Sigmoid colon (tissue), 7 donors: Measurements from ENCODE around the gene KRT82. TPM values are rescaled to one million over a fixed set of nuclear protein-coding genes. Genes with fewer than 3 reads are reported as not detected.

Source experiments
- DNase-seq: peaks from one replicate; pipeline ENCODE4 v3.0.0-alpha.2; 2019
- H3K27ac ChIP-seq, 4 donors: fragments of 200-600 bp; sonication (generic); one replicate each; pipeline ENCODE4 v1.5.1; 2016 to 2019; ENCODE audit warnings: mild to moderate bottlenecking in 1 of 4
- H3K27me3 ChIP-seq, 3 donors: fragments of 200-600 bp; sonication (generic); one replicate each; pipeline ENCODE4 v1.5.1; 2019; ENCODE audit warnings: mild to moderate bottlenecking in 1 of 3
- H3K36me3 ChIP-seq, 4 donors: fragments of 200-600 bp; sonication (generic); one replicate each; pipeline ENCODE4 v1.5.1; 2016 to 2019
- H3K4me1 ChIP-seq, 4 donors: fragments of 200-600 bp; sonication (generic); one replicate each; pipeline ENCODE4 v1.5.1; 2017 to 2019
- H3K4me3 ChIP-seq, 4 donors: fragments of 200-600 bp; sonication (generic); one replicate each; pipeline ENCODE4 v1.5.1; 2017 to 2019; ENCODE audit warnings: mild to moderate bottlenecking in 2 of 4, moderate library complexity in 1 of 4
- H3K9me3 ChIP-seq, 4 donors: fragments of 200-600 bp in 3 of 4; sonication (generic) in 3 of 4; one replicate each; pipeline versions ENCODE4 v1.5.1 to v1.6.1; 2013 to 2019
- CTCF ChIP-seq, 4 experiments: fragments of 450-650 bp in 3 of 4; fragments of 200-600 bp in 1 of 4; IDR thresholded peaks; one replicate each; pipeline ENCODE4 v1.5.1; 2016 to 2019; ENCODE audit warnings: antibody characterized with exemption in 4 of 4, mild to moderate bottlenecking in 3 of 4, moderate library complexity in 2 of 4
- EP300 ChIP-seq, 4 donors: sonication (generic); formaldehyde crosslinking; IDR thresholded peaks; one replicate each; pipeline ENCODE4 v1.6.1; 2017; ENCODE audit warnings: antibody characterized with exemption in 4 of 4
- POLR2A ChIP-seq, 2 donors: fragments of 450-650 bp; IDR thresholded peaks; one replicate each; pipeline ENCODE4 v1.6.1; 2016; ENCODE audit warnings: antibody characterized with exemption in 2 of 2, mild to moderate bottlenecking in 2 of 2, moderate library complexity in 2 of 2
- POLR2AphosphoS5 ChIP-seq, 4 donors: sonication (generic); formaldehyde crosslinking; IDR thresholded peaks; one replicate each; pipeline ENCODE4 v1.6.1; 2017; ENCODE audit warnings: antibody characterized with exemption in 4 of 4
- WGBS, 2 donors: extraction: QIAGEN DNeasy Blood & Tissue Kit; methylation state at CpG; one replicate each; pipeline ENCODE4 v1.1.7; 2013; 5-methylcytosine and 5-hydroxymethylcytosine counted together
- intact Hi-C: fragments of 100-400 bp; cut with DNase I; formaldehyde crosslinking; loops from one replicate; pipeline ENCODE4 v1.15.1; 2023
- polyA plus RNA-seq, 3 donors: library from polyadenylated mRNA; stranded (reverse); fragments of 200-250 nt; gene quantifications; one replicate each; pipeline ENCODE4 v1.2.3, GENCODE V29; 2013
- total RNA-seq, 4 donors: library from RNA; depleted of rRNA; stranded (reverse); fragments of >200 nt; gene quantifications; one replicate each; pipeline ENCODE4 v1.1.0, GENCODE V29; 2016
- donor health status: healthy with polysubstance abuse.
- donor health status: Bipolar disorder and iron deficiency.
- donor health status: healthy.

KRT82 gene
- total and polyA plus RNA-seq, 7 donors, result 0.03 TPM; not detected in 6

GRCh38 chr12:52438305-52439301 lies 32.5 kb upstream of the KRT82 start:
- H3K36me3 ChIP-seq, result no peaks in the 10 kb centered on the region
- no peak for DNase-seq
- H3K27ac ChIP-seq, result no peak overlapping the region
- H3K27me3 ChIP-seq, result no peaks in the 10 kb centered on the region
- 58 to 79% methylated on average over 8 of the region's 8 CpGs for WGBS, 2 donors
- intact Hi-C loops, result no loop called here
- peaks cover 0 to 39% (median 20%) of the 10 kb centered on the region in 4 donors for H3K4me1 ChIP-seq
- TF ChIP-seq CTCF (IDR thresholded peaks at IDR 0.05) (no peak), POLR2AphosphoS5 (IDR thresholded peaks at IDR 0.05) (no peak), EP300 (IDR thresholded peaks at IDR 0.05) (no peak), POLR2A (IDR thresholded peaks at IDR 0.05) (no peak)
- no peak overlapping the region for H3K4me3 ChIP-seq
- no peaks in the 10 kb centered on the region for H3K9me3 ChIP-seq

DNA sequence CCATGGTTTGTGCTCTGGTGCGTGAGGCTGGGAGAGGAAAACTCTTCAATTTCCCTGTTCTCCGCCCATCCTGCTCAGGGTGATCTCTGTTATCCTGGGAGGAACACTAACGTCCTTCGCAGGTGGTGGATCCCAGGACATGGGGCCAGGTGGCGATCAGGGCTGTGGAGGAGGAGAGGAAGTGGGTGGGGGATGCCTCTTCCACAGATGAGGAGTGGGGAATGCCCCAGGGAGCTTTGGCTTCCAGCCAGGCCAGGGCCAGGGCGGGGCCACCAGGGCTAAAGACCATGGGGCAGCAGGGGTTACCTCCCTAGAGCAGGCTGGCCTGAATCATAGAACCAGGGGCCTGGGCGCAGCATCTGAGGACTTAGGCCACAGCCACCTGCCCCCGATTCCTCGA lies 31.4 kb upstream of the KRT82 start:
- Histone ChIP-seq H3K27me3 (no peaks in the 10 kb centered on the region), H3K9me3 (no peaks in the 10 kb centered on the region), H3K4me3 (no peak overlapping the region), H3K4me1 (peaks cover 0 to 34% (median 18%) of the 10 kb centered on the region in 4 donors), H3K36me3 (no peaks in the 10 kb centered on the region), H3K27ac (no peak overlapping the region)
- intact Hi-C loops, result no loop called here
- WGBS, 2 donors, result 53 to 72% methylated on average over 9 of the region's 9 CpGs
- no peak for TF ChIP-seq CTCF (IDR thresholded peaks at IDR 0.05)
- TF ChIP-seq POLR2AphosphoS5 (IDR thresholded peaks at IDR 0.05), result no peak
- no peak for DNase-seq

DNA sequence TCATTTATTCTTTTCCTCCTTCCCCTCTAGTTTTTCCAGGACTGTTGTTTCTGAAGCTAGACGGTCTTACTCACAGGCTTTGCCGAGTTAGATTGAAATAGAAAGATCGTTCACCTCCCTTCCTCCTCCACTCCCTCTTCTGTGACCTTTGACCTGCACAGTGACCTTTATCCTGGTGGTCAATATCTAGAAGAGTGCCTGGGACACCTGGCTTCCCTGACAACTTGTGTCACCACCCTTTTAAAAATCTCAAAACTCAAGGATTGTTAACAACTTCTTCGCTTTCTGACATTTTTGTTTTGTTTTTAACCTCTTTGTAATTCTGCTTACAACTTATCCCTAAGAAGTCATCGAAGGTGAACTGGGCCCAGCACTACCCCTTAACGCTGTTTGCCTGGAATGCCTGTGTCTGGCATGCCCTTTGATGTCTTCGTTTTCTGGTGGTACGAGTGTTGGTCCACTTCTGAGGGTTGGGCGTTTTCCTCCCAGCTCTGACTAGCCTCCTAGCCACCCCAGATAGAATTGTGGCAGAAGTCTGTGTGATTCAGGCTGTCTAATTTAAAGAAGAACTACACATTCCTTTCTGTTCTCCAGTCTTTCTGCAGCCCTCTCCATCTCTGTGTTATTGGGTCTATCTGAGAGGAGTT lies 30.8 kb upstream of the KRT82 start:
- DNase-seq, result no peak
- peaks cover 0 to 32% (median 18%) of the 10 kb centered on the region in 4 donors for H3K4me1 ChIP-seq
- intact Hi-C loops, result no loop called here
- peak overlapping the region in 2 of 4 donors; percentile 36 to 66 for H3K27ac ChIP-seq
- H3K27me3 ChIP-seq, result no peaks in the 10 kb centered on the region
- TF ChIP-seq EP300 (IDR thresholded peaks at IDR 0.05) (no peak), POLR2AphosphoS5 (IDR thresholded peaks at IDR 0.05) (no peak), POLR2A (IDR thresholded peaks at IDR 0.05) (no peak), CTCF (IDR thresholded peaks at IDR 0.05) (no peak)
- 61 to 77% methylated on average over 9 of the region's 9 CpGs for WGBS, 2 donors
- H3K9me3 ChIP-seq, result no peaks in the 10 kb centered on the region
- no peak overlapping the region for H3K4me3 ChIP-seq
- H3K36me3 ChIP-seq, result no peaks in the 10 kb centered on the region

DNA sequence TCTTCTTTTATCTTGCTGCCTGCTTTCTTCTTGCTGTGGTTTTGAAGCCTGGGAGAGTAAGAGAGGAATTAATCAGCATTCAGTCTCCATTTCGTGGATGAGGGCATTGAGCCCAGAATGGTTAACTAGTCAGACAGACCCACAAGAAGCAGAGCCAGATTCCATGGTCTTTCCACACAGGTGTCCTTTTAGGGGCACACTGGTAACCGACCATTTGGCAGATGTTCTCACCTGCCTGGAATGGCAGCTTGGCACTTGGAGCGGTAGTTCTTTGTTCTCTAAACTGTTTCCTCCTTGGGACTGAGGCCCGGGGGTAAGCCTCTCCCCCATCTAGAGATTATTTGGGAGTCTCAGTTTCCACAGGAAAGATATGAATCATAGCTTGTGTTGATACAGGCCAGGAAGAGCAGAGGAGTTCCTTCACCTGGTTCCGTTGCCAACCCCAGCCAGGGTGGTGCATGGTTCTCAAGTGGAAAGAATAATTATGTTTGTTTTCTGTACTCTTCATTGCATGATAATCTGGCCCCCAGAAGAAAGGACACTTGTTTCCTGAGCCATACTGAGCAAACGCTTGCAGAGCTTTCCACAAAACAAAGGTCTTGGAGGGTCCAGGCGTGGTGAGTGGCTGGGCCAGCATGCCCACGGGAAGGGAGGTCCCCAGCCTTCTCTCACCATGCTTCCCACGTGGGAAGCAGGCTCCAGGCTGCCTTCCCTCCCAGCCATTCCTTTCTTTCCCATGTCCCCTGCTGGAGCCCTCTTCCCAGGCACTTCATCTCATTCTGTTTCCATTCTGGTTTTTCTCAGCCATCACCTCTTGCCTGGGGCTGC lies 30.1 kb upstream of the KRT82 start:
- intact Hi-C loops, result no loop called here
- Histone ChIP-seq H3K27me3 (no peaks in the 10 kb centered on the region), H3K4me1 (peaks cover 0 to 26% (median 16%) of the 10 kb centered on the region in 4 donors), H3K4me3 (no peak overlapping the region), H3K27ac (peak overlapping the region in 3 of 4 donors; percentile 3 to 66 (median 36)), H3K36me3 (no peaks in the 10 kb centered on the region), H3K9me3 (no peaks in the 10 kb centered on the region)
- TF ChIP-seq POLR2AphosphoS5 (IDR thresholded peaks at IDR 0.05), result peak in 1 of 4 donors; percentile 23
- no peak for TF ChIP-seq EP300 (IDR thresholded peaks at IDR 0.05)
- no peak for TF ChIP-seq POLR2A (IDR thresholded peaks at IDR 0.05)
- WGBS, 2 donors, result 49 to 59% methylated on average over 9 of the region's 9 CpGs
- DNase-seq, result no peak
